Testis (tissue), 2 donors: ENCODE results near the gene AP2B1.

Source experiments
- POLR2A ChIP-seq: fragments of 450-650 bp; IDR thresholded peaks from one replicate; pipeline ENCODE4 v1.6.1; 2017; ENCODE audit warnings: antibody characterized with exemption, mild to moderate bottlenecking, moderate library complexity
- TF ChIP-seq, protein P1 (sequence below), 3 experiments: fragments of 450-650 bp in 2 of 3; fragments of 200-600 bp in 1 of 3; sonication (generic) in 1 of 3; IDR thresholded peaks; one replicate each; pipeline ENCODE4 v1.5.1; 2016 to 2019; ENCODE audit warnings: antibody characterized with exemption in 3 of 3, mild to moderate bottlenecking in 2 of 3, moderate library complexity in 1 of 3

DNA sequence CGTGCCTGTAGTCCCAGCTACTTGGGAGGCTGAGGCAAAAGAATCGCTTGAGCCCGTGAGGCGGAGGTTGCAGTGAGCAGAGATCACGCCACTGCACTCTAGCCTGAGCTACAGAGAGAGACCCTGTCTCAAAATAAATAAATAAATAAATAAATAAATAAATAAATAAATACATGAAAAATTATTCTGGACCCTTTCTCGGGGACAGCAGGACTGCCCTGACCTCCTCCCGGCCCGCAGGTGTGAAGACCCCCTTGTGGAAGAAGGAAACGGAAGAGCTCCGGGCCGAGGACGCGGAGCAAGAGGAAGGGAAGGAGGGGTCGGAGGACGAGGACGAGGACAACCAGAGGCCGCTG, 176.6 kb downstream of the AP2B1 start:
- no peak for TF ChIP-seq POLR2A
- TF ChIP-seq, protein P1, sequence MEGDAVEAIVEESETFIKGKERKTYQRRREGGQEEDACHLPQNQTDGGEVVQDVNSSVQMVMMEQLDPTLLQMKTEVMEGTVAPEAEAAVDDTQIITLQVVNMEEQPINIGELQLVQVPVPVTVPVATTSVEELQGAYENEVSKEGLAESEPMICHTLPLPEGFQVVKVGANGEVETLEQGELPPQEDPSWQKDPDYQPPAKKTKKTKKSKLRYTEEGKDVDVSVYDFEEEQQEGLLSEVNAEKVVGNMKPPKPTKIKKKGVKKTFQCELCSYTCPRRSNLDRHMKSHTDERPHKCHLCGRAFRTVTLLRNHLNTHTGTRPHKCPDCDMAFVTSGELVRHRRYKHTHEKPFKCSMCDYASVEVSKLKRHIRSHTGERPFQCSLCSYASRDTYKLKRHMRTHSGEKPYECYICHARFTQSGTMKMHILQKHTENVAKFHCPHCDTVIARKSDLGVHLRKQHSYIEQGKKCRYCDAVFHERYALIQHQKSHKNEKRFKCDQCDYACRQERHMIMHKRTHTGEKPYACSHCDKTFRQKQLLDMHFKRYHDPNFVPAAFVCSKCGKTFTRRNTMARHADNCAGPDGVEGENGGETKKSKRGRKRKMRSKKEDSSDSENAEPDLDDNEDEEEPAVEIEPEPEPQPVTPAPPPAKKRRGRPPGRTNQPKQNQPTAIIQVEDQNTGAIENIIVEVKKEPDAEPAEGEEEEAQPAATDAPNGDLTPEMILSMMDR (IDR thresholded peaks at IDR 0.05) = no peak
